Fibroblast of skin of right biceps (primary cell): ENCODE measurements around the gene C5.
"Not testable (repeated sequence)": the region's sequence is repeated elsewhere in the genome, so short reads cannot be mapped to it uniquely, and the experiment has no call there.

Source experiments
- DNase-seq: peaks from one replicate; pipeline ENCODE4 v3.0.0-alpha.2; 2013

Gene C5

DNA sequence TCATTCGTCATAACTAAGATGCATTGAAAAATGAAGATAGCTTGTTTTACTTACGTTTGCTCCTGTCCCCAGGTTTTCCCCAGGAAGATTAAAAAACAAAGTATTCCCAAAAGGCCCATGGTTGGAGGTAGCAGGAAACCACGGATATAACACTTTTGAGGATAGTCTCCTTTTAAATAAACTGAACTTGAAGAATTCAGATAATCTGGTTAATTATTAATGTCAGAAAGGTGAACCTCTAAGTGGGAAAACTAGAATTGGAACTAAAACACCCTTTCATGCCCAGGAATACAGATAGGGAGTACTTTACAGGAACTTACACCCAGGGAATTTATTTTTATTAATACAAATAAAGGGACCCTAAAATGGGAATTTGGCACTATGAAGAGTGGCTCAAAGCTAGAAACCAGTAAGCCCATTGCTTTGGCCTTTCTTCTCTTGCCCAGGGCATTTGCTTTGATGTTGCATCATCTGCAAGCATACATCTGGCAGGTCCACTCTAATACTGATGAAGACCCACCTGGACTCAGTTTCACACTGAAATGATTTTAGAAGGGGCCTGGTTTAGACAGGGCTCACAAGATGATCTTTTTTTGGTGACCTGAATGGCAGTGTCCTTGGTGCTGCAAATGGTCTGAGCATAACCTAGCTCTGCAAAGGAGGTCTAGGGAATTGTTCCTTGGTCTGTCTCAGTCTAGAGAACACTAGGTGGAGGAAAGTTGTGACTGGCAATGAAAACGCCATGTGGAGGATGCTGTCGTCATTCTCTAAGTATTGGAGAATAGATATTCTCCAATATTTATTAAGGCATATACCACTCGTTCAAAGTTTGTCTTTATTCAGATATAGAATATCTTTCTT lies at the start of gene C5:
TSS of gene C5 (minus strand) at position 148 of the 861 bp plus-strand sequence. CDS start at position 119, 29 bp downstream.
- DNase-seq: no peak

DNA sequence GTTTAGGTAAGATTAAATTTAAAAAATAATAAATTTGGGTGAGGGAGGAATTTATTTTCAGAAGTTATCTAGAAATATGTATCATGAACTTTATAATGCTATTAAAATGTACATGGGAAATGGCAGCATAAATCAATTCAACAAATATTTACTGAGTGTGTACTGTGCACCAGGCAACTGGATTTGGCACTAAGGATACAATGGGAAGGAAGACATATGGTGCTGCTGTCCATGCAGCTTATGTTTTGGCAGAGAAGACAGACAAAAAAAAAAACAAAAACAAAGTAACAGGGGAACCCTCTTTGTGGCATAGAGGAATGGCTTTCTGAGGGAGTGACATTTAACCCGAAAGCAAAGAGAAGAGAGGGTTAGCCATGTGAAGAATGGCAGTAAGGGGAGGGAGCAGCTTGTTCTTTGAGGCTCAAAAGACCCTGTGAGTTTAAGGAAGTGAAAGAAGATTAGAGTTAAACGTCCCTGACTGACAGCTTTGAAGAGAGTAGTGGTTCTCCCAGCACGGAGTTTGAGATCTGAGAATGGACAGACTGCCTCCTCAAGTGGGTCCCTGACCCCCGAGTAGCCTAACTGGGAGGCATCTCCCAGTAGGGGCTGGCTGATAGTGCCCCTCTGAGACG lies 48.6 kb upstream of the C5 start:
- DNase-seq: no peak

DNA sequence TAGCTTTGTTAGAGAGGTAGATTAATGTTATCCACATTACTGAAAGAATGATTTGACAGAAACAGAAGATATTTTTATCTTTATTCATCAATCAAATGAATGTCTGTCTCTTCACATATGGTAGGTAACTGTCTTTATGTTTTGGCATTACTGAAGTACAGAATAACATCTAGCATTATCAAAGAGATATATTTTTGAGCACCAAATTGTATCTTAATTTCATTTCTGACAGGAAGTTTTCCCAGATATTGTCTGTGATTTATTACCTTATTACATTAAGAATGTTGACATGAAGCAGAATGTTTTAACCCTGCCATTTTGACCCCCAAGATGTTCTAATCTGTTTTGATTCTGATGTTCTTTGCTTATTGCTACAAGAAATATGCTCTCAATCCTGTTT lies 45.0 kb upstream of the C5 start:
- no peak for DNase-seq

DNA sequence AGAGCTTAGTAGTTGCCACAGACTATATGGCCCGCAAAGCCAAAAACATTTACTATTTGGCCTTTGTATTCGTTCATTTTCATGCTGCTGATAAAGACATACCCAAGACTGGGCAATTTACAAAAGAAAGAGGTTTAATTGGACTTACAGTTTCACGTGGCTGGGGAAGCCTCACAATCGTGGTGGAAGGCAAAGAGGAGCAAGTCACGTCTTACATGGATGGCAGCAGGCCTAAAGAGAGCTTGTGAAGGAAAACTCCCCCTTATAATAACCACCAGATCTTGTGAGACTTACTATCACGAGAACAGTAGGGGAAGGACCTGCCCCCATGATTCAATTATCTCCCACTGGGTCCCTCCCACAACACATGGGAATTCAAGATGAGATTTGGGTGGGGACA lies 40.7 kb upstream of the C5 start:
- not testable (repeated sequence) for DNase-seq

DNA sequence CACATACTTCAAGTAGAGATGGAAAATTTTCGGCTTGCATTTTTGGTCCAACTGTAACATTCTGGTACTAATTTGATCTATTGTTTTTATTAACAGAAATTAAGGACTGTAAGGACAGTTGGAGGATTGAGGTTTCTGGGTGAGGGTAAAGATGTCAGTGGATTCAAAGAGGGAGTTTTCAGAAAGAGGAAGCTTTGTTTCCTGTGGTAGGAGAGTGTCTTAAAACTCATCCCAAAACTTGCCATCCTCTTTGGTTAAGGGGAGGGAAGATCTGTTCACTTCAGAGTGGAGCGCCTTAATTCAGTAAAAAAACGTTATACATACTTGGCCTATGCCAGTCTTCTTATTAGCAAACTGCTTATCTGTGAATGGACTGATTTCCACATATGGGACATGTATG lies 38.5 kb upstream of the C5 start:
- DNase-seq: no peak

DNA sequence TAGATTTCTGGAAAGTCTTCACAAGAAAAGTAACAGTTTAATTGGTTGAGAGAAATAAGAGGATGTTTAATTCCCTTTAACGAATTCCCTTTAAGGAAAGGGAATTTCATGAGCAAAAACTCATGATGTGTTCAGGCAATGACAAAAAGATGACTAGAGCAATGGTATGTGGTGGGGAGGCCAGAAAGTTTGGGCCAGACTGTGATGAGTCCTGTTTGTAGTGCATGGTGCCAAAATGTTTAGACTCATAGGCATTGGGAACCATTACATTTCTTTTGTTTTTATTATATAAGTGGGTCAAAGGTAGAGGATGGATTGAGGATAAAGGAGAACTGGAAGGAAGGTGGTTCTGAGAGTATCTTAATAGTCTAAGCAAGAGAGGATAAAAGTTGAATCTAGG lies 35.6 kb upstream of the C5 start:
- DNase-seq: peak; percentile 40

DNA sequence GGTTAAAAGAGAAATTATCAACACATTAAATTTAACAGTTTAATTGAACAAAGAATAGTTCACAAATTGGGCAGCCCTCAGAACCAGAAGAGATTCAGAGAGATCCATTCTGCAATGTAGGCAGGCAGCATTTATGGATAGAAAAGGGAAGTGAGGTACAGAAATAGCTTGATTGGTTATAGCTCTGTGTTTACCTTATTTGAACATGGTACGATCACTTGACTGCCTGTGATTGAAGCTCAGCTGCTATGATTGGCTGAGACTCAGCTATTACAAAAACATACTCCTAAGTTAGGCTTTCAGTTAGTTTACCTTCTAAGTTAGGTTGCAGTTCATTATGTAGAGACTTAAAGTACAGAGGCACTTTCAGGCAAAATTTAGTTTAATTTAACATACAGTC lies 32.0 kb upstream of the C5 start:
- no peak for DNase-seq

DNA sequence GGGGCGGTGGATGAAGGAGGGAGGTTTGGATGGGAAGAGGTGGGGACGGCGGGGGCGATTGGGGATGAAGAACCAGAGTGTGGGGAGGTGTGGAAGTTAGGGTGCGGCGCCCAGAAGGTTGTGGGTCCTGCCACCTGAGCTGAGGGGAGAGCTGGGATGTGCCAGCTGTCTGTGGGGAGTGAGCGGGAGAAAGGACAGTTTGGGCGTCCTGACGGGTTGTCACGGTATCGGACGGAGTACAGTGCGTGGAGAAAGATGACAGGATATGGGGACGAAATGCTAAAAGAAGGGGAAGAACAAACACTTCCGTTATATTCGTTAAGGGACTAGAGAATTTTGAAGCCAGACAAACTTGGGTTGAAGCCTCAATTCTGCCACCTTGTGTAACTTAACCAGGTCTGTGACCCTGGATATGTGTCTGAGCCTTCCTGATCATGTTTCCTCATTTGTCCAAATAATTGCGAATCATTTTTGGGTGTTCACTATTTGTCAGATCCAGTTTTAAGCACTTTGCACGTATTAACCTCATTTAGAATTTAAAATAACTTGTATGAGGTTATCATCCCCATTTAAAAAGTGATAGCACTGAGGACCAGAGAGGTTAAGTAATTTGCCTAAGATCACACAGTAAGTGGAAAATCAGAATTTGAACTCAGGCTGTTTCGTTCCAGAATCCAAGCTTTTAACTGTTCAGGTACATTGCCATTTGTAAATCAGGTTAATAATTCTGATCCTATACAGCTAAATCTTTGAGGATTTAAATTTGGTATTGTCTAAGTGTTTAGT lies 25.4 kb upstream of the C5 start:
- no peak for DNase-seq

DNA sequence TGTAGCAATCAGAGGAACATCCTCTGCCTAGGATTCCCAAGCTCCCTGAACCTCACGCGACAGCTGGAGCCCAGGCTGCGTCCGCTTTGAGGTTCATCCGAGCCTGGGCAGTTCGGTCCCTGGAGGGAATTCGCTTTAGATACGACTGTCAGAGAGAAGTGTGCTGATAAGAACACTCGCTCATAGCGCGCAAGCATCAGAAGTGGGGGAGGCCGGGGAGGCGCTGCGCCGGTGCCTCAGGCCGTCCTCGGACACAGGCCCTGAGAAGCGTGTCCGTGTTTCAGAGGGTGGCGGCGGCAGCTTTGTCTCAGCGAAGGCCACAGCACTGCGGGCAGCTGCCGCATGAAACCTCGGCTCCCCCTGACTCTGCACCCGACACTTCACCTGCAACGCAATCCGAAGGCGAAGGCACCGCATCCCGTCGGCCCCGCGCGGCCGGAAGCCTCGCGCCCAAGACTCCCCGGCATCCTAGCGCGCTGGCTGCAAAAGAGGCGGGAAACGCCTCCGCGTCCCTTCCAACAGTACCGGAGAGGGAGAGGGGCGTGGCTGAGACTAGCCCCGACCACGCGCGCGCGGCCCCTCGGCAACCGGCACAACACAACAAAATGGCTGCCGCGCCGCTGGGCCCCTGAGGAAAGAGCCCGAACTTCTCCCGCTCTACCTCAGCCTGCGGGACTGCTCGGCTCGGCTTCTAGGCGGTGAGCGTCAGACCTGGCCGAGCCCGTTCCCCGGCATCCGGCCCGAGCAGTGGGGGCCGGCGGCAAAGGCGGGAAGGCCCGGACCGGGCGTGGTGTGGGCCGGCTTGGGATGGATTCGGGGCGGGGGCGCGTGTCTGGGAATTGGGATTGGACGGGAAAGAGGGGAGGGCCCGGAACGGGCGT lies 24.5 kb upstream of the C5 start, which contains the start of gene CNTRL:
TSS of gene CNTRL (plus strand) at position 586 of the 881 bp plus-strand sequence. CDS start 13,372 bp downstream, outside the sequence.
- DNase-seq: peak; percentile 93

DNA sequence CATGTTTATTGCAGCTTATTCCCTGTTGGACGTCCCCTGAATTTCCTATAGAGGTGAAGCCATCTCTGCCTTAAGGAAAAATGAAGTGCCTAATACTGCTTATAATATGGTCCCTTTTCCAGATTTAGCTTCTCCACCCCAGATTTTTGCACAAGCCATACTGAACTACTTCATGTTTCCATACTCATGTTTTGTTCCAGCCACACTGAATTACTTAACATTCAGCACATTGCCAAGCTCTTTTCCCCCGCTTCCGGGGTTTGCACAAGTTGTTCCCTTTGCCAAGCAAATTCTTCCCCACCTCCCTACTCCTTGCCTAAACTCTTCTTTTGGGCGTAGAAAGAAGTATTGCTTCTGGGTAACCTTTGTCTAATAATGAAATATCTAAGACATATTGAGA lies 23.0 kb upstream of the C5 start:
- DNase-seq: peak; percentile 84

DNA sequence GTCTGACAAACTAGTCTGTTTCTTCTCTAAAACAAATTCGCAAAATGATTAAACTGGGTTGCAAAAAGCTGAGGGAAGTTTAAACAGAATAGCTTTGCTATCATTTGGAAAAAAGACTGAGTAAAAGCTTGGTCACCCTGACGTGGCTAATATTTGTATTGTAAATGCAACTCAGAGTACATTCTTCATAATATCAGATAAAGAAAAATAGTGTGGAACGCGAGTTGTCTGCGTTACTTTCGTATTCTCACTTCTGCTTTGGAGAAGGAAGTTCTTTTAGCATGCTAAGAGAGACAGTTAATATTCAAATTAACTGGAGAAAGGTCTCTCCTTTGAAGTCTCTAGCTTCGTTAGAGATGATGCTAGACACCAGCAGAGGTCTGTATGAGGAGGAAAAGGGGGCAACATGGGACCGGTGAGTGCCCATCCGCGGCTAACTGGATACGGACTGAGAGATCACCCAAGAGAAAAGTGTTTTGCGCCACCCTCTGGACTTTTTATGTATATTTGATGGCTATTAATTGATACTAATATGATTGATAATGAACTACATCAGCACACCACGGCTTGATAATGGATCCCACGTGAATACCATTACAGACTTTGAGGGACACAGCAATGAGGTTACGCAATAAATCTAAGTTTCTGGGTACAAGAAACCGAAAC lies 21.8 kb upstream of the C5 start:
- peak; percentile 47 for DNase-seq

DNA sequence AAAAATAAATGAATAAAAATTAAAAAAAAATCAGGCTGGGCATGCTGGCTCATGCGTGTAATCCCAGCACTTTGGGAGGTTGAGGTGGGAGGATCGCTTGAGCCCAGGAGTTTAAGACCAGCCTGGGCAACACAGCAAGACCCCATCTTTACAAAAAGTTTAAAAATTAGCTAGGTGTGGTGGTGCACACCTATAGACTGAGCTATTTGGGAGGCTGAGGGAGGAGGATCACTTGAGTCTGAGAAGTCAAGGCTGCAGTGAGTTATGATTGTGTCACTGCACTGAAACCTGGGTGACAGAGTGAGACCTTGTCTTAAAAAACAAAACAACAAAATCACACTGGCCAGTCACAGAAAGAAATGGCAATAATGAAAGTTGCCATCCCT lies 21.3 kb upstream of the C5 start:
- no peak for DNase-seq

DNA sequence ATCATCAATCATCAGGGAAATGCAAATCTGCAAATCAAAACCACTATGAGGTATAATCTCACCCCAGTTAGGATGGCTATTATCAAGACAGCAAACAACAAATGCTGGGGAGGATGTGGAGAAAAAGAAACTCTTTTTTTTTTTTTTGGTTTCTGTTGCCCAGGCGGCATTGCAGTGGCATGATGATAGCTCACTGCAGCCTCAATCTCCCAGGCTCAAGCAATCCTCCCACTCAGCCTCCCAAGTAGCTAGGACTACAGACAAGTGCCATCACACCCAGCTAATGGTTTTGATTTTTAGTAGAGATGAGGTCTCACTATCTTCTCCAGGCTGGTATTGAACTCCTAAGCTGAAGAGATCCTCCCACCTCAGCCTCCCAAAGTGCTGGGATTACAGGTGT lies 19.3 kb upstream of the C5 start:
- no peak for DNase-seq

DNA sequence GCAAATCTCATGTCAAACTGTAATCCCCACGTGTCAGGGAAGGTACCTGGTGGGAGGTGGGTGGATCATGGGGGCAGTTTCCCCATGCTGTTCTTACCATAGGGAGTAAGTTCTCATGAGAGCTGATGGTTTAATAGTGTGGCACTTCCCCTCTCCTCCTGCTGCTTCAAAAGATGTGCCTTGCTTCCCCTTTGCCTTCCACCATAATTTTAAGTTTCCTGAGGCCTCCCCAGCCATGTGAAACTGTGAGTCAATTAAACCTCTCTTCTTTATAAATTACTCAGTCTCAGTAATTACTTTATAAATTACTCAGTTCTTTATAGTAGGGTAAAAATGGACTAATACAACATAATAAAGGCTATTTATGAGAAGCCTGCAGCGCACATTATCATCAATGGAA lies 17.6 kb upstream of the C5 start:
- no peak for DNase-seq

DNA sequence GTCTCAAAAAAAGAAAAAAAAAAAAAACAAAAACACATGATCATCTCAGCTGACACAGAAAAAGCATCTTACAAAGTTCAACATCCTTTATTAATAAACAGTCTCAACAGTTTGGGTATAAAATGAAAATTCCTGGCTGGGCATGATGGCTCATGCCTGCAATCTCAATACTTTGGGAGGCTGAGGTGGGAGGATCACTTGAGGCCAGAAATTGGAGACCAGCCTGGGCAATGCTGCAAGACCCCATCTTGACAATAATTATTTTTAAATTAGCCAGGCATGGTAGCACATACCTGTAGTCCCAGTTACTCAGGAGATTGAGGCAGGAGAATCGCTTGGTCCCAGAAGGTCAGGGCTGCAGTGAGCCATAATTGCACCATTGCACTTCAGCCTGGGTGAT lies 16.8 kb upstream of the C5 start:
- no peak for DNase-seq

DNA sequence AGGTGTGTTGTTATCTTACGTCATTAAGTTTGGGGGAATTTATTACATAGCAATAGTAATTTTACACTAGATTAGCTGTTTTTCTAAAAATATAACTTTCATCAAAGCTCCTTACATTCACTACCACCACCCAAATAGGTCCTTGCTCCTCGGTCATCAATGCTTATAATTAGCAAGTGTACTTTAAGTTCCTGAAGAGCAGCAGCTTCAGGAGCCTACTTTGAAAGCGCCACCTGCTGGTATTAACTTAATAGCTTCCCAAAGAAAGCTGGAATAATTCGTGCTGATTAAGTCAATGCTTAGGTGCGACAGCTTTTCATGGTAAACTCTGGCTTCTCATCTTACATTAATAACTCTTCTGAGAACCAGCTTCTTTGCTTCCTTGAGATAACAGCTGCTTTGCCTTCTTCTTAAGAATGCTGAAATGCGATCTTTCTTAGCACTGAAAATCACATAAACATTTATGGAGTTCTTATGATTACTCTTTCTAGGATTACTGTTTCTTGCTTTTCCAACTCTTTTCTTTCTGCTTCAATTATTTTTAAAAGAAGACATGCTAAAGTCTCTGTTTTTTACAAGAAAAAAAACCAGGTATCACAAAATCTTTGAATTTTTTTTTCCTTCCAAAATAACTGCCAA lies 10.0 kb upstream of the C5 start:
- peak; percentile 56 for DNase-seq

DNA sequence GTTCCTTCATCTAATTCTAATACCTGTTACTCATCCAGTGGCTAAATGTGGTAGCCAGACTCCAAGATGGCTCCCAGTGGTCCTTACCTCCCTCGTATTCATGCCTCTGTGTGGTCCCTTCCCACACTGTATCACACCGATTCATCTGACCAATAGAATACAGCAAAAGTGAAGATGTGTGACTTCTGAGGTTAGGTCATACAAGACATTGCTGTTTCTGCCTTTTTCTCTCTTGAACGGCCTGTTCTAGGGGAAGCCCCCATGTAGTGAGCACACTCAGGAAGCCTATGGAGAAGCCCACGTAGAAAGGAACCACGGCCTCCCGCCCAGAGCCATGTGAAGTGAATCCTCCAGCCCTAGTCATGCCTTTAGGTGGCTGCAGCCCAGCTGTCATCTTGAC lies 9.4 kb upstream of the C5 start:
- no peak for DNase-seq

DNA sequence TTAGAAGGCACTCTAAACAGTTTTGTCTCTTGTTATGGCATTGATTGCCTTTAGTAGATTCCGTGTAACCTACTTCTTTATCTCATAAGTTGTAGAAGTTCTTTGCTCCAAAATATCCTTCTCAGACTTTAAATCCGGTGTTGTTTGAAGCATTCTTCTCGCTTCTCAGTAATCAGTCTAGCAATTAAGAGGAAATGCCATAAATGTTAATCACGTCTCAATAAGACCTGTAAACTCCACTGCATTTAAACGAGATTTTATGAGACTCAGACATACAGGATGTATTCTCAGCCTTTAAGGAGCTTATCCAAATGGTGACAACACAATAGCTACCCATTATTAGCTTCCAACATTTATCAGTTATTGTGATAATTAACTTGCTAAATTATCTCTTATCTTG lies 7.7 kb upstream of the C5 start:
- no peak for DNase-seq

DNA sequence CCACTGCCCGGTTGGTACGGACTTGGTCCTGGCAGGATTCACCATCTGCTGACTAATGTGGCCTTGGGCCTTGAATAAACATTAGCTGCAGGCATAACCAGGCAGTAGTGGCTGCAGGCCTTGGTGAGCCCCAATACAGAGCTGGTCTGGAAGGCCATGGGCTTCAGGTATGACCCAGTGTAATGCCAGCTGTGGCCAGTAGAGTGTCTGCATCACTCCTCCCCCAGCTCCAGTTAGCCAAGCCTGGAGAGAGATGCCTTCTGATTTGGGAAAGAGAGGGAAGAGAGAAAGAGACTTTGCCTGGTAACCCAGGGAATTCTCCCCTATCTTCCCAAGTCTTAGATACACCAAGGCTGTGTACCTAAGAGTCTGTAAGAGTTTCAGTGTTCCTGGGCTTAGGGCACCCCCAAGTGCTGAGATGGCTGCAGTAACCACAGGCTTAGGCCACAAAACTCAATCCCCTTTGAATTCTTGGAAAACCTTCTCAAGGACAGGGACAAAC lies 5.6 kb upstream of the C5 start:
- no peak for DNase-seq

DNA sequence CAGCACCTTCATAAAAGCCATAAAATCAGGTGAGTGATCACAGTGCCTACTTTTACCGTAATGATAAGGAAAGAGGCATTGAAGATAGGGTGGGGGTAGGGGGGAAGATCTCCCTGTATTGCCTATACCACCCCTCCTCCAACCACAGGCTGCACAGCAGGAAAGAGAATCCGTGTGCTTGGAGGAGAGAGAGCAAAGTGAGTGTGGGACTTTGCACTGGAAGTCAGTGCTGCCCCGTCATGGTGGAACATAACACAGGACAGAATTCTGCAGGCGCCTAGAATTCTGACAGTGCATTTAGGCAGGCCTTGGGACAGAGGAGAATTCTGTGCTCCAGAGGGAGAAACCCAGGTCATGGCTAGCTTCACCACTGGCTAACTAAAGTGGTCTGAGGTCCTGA lies 3.5 kb upstream of the C5 start:
- DNase-seq: no peak

DNA sequence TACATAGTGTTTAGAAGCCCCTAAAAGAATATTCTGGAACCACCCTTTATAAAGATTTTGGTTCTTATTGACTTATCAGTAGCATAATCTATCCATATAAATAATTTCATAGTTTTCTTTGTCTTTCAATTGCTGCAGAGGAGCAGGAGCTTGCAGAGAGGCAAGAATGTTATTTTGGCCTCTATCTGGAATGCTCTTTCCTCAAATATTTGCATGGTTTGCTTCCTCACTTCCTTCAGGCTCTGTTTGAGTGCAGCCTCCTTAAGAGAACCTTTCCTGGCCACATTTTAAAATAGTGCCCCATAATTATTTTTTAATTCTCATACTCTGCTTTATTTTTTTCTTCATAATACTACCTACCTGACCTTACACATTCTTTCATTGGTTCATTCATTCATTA lies 1.5 kb downstream of the C5 start:
- DNase-seq: no peak
